ENCODE results near the gene SORD. TPM values are rescaled to one million over a fixed set of nuclear protein-coding genes. Genes with fewer than 3 reads are reported as not detected.
"Not testable (repeated sequence)": the region's sequence is repeated elsewhere in the genome, so short reads cannot be mapped to it uniquely, and the experiment has no call there.

The SORD gene
- total and polyA plus RNA-seq, 8 donors = 5.5 to 43.3 (median 15.3) TPM

GRCh38 chr15:45027220-45027619 lies 4.2 kb downstream of the SORD start:
- no peak overlapping the region for H3K4me3 ChIP-seq
- peaks cover 22 to 44% (median 24%) of the 10 kb centered on the region in 4 donors for H3K4me1 ChIP-seq
- H3K27me3 ChIP-seq = no peaks in the 10 kb centered on the region
- H3K36me3 ChIP-seq = peaks cover 0 to 17% (median 5%) of the 10 kb centered on the region in 4 donors
- H3K9me3 ChIP-seq = peaks cover 0 to 6% (median 0%) of the 10 kb centered on the region in 4 donors
- intact Hi-C loops (cut with DNase I; ENCODE audit: low total_unique reads) = no loop called here
- peak overlapping the region in 1 of 5 donors; percentile 5 for H3K27ac ChIP-seq
- 79 to 93% (median 82%) methylated on average over 4 of the region's 4 CpGs for WGBS, 5 donors
- no peak for DNase-seq
- TF ChIP-seq POLR2A (IDR thresholded peaks at IDR 0.05) = no peak
- no peak for TF ChIP-seq EP300 (IDR thresholded peaks at IDR 0.05)
- TF ChIP-seq CTCF (IDR thresholded peaks at IDR 0.05) = no peak
- no peak for TF ChIP-seq POLR2AphosphoS5 (IDR thresholded peaks at IDR 0.05)

GRCh38 chr15:45030743-45031142 lies 7.7 kb downstream of the SORD start:
- no peak for DNase-seq
- Histone ChIP-seq H3K36me3 (peaks cover 0 to 17% (median 5%) of the 10 kb centered on the region in 4 donors), H3K27me3 (no peaks in the 10 kb centered on the region), H3K27ac (no peak overlapping the region), H3K4me3 (no peak overlapping the region), H3K4me1 (peaks cover 6 to 22% (median 12%) of the 10 kb centered on the region in 4 donors), H3K9me3 (peaks cover 0 to 6% (median 0%) of the 10 kb centered on the region in 4 donors)
- WGBS, 5 donors = 52 to 74% (median 60%) methylated on average over 3 of the region's 3 CpGs
- intact Hi-C loops (cut with DNase I; ENCODE audit: low total_unique reads) = loop anchor here (10.0 kb wide), 1 partner anchor 176 kb away; no protein-coding TSS in a partner anchor
- TF ChIP-seq CTCF (IDR thresholded peaks at IDR 0.05) (no peak), POLR2A (IDR thresholded peaks at IDR 0.05) (no peak), POLR2AphosphoS5 (IDR thresholded peaks at IDR 0.05) (no peak), EP300 (IDR thresholded peaks at IDR 0.05) (no peak)

- H3K36me3 ChIP-seq = peaks cover 0 to 17% (median 7%) of the 10 kb centered on the region in 4 donors
- not testable (repeated sequence) for H3K27ac ChIP-seq, H3K9me3 ChIP-seq, H3K4me3 ChIP-seq, H3K27me3 ChIP-seq, DNase-seq
- 92 to 100% (median 97%) methylated on average over 1 to 4 of the region's 4 CpGs for WGBS, 5 donors
- peaks cover 4 to 23% (median 9%) of the 10 kb centered on the region in 4 donors for H3K4me1 ChIP-seq
- intact Hi-C loops (cut with DNase I; ENCODE audit: low total_unique reads) = loop anchor here (10.0 kb wide), 1 partner anchor 177 kb away; no protein-coding TSS in a partner anchor
Measured at GRCh38 chr15:45031522-45032028, 8.6 kb downstream of the SORD start.

GRCh38 chr15:45032501-45032900 lies 9.5 kb downstream of the SORD start:
- 76 to 100% (median 94%) methylated on average over 1 to 2 of the region's 2 CpGs; no CpG with 5 or more reads in 1 of the 5 donors for WGBS, 5 donors
- H3K4me1 ChIP-seq = peaks cover 6 to 25% (median 15%) of the 10 kb centered on the region in 4 donors
- intact Hi-C loops (cut with DNase I; ENCODE audit: low total_unique reads) = loop anchor here (10.0 kb wide), 1 partner anchor 178 kb away; no protein-coding TSS in a partner anchor
- not testable (repeated sequence) for DNase-seq, H3K27me3 ChIP-seq, H3K4me3 ChIP-seq, H3K9me3 ChIP-seq, H3K27ac ChIP-seq
- H3K36me3 ChIP-seq = peaks cover 0 to 17% (median 7%) of the 10 kb centered on the region in 4 donors

- intact Hi-C loops (cut with DNase I; ENCODE audit: low total_unique reads) = loop anchor here (10.0 kb wide), 1 partner anchor 179 kb away; no protein-coding TSS in a partner anchor
- H3K9me3 ChIP-seq, H3K27me3 ChIP-seq, H3K4me3 ChIP-seq, DNase-seq: not testable (repeated sequence)
- Histone ChIP-seq H3K27ac (peak overlapping the region in 1 of 5 donors; percentile 4), H3K4me1 (peaks cover 7 to 34% (median 18%) of the 10 kb centered on the region in 4 donors), H3K36me3 (peaks cover 0 to 14% (median 7%) of the 10 kb centered on the region in 4 donors)
- WGBS, 5 donors = 29 to 59% (median 47%) methylated on average over 4 of the region's 4 CpGs
Measured at GRCh38 chr15:45034087-45034486, 11.1 kb downstream of the SORD start.

- 93 to 97% (median 95%) methylated on average over 18 to 56 of the region's 56 CpGs for WGBS, 5 donors
- H3K27ac ChIP-seq = peak overlapping the region in 1 of 5 donors; percentile 4
- intact Hi-C loops (cut with DNase I; ENCODE audit: low total_unique reads) = loop anchor here (10.0 kb wide), 1 partner anchor 180 kb away; no protein-coding TSS in a partner anchor
- H3K9me3 ChIP-seq, DNase-seq, H3K4me3 ChIP-seq, H3K27me3 ChIP-seq: not testable (repeated sequence)
- peaks cover 7 to 34% (median 18%) of the 10 kb centered on the region in 4 donors for H3K4me1 ChIP-seq
- H3K36me3 ChIP-seq = peaks cover 0 to 11% (median 5%) of the 10 kb centered on the region in 4 donors
Measured at GRCh38 chr15:45034600-45035375, 11.8 kb downstream of the SORD start.
